K562 (cell line): ENCODE data around the gene BLVRA. TPM values are rescaled to one million over a fixed set of nuclear protein-coding genes. Genes with fewer than 3 reads are reported as not detected.

ENCODE experiments used
- CREBBP ChIP-seq: IDR thresholded peaks from one replicate; pipeline ENCODE4 v1.6.1; 2012; ENCODE audit warnings: low read depth, mild to moderate bottlenecking, control low read depth, inconsistent platforms, low read length
- HDAC6 ChIP-seq: IDR thresholded peaks from 2 replicates; pipeline ENCODE4 v1.6.1; 2012; ENCODE audit warnings: low read depth, mild to moderate bottlenecking, control low read depth, inconsistent platforms, low read length, moderate library complexity
- HEY1 ChIP-seq: fragments of 250-450 bp; sonication (Bioruptor Pico); IDR thresholded peaks from 2 replicates; pipeline ENCODE4 v1.5.0; 2020; ENCODE audit warnings: mild to moderate bottlenecking, moderate library complexity, borderline replicate concordance
- HNRNPLL ChIP-seq: fragments of 200-400 bp; formaldehyde crosslinking; IDR thresholded peaks from 2 replicates; pipeline ENCODE4 v1.6.1; 2017; ENCODE audit warnings: low read length, low read depth, mild to moderate bottlenecking; ENCODE audit not compliant: poor library complexity, severe bottlenecking
- HOXB6 ChIP-seq: fragments of 250-450 bp; sonication (Bioruptor Pico); IDR thresholded peaks from 2 replicates; pipeline ENCODE4 v1.5.1; 2022; ENCODE audit warnings: mild to moderate bottlenecking, borderline replicate concordance
- MAFK ChIP-seq: IDR thresholded peaks from 2 replicates; pipeline ENCODE4 v1.6.1; 2011; ENCODE audit warnings: low read length, improper control_type of control experiment
- MNT ChIP-seq, 2 experiments: fragments of 450-650 bp; conservative IDR thresholded peaks; 2 replicates each; pipeline ENCODE4 v1.6.1; 2017; ENCODE audit warnings: mild to moderate bottlenecking in 2 of 2, moderate library complexity in 2 of 2
- MYBL2 ChIP-seq, 2 experiments: fragments of 450-650 bp in 1 of 2; sonication (generic) in 1 of 2; formaldehyde crosslinking in 1 of 2; IDR thresholded peaks; 2 replicates each; pipeline versions ENCODE4 v1.6.1 to v1.8.1; 2017 to 2022; ENCODE audit warnings: borderline replicate concordance in 1 of 2, inconsistent platforms in 1 of 2, low read depth in 1 of 2, mild to moderate bottlenecking in 1 of 2, missing genetic modification reagents in 1 of 2, moderate library complexity in 1 of 2
- NFIC ChIP-seq: fragments of 450-650 bp; IDR thresholded peaks from 2 replicates; pipeline ENCODE4 v1.6.1; 2017; ENCODE audit warnings: mild to moderate bottlenecking, inconsistent platforms
- PHTF2 ChIP-seq: fragments of 250-450 bp; sonication (Bioruptor Pico); IDR thresholded peaks from 2 replicates; pipeline ENCODE4 v1.5.0; 2021; ENCODE audit warnings: mild to moderate bottlenecking
- POLR3A ChIP-seq: IDR thresholded peaks from 2 replicates; pipeline ENCODE4 v1.6.1; 2011; ENCODE audit warnings: borderline replicate concordance, mild to moderate bottlenecking, moderate library complexity; ENCODE audit not compliant: insufficient read length, insufficient read depth; ENCODE audit errors: extremely low read depth
- RBM39 ChIP-seq: fragments of 200-400 bp; formaldehyde crosslinking; optimal IDR thresholded peaks from 2 replicates; pipeline ENCODE3; 2018; ENCODE audit warnings: low read depth, low read length
- SOX6 ChIP-seq: fragments of 450-650 bp; IDR thresholded peaks from 2 replicates; pipeline ENCODE4 v1.6.1; 2014; ENCODE audit warnings: mild to moderate bottlenecking
- ZNF311 ChIP-seq: fragments of 250-450 bp; sonication (Bioruptor Pico); IDR thresholded peaks from 2 replicates; pipeline ENCODE4 v1.4.0; 2020; ENCODE audit warnings: mild to moderate bottlenecking, moderate library complexity
- ZNF511 ChIP-seq: sonication (generic); formaldehyde crosslinking; IDR thresholded peaks from 2 replicates; pipeline ENCODE4 v1.8.0; 2022; ENCODE audit warnings: mild to moderate bottlenecking, missing genetic modification reagents
- ZNF586 ChIP-seq: fragments of 450-650 bp; formaldehyde crosslinking; conservative IDR thresholded peaks from 2 replicates; pipeline ENCODE4 v1.4.0; 2020; ENCODE audit warnings: mild to moderate bottlenecking, moderate library complexity
- polyA plus RNA-seq, 8 experiments: library from polyadenylated mRNA; depleted of rRNA in 4 of 8; stranded (reverse) in 5 of 8; unstranded in 3 of 8; fragments of >200 nt; fragmentation: Nextera tagmentation in 2 of 8; fragmentation: Illumina TruSeq in 1 of 8; extraction: Ambion mirVana in 2 of 8; extraction: Trizol in 1 of 8; gene quantifications; 2 replicates each; pipeline versions ENCODE4 v1.2.1 to v1.2.3, GENCODE V29; 2011 to 2014; ENCODE audit warnings: inconsistent platforms in 1 of 8, missing spikeins in 1 of 8
- total RNA-seq, 7 experiments: library from RNA; depleted of rRNA in 6 of 7; stranded (reverse); fragments of >200 nt in 6 of 7; fragmentation: Illumina TruSeq in 2 of 7; extraction: Trizol in 2 of 7; gene quantifications; 2 replicates each; pipeline versions ENCODE4 v1.2.1 to v1.2.3, GENCODE V29; 2011 to 2021; ENCODE audit warnings: low replicate concordance in 1 of 7
- TF ChIP-seq, protein P1 (sequence below): fragments of 450-650 bp; IDR thresholded peaks from 2 replicates; pipeline ENCODE4 v1.6.1; 2016; ENCODE audit warnings: mild to moderate bottlenecking
- TF ChIP-seq, protein P2 (sequence below): fragments of 200-800 bp; sonication (Bioruptor generic); IDR thresholded peaks from 2 replicates; pipeline ENCODE4 v1.6.1; 2017; ENCODE audit warnings: missing genetic modification characterization, missing compliant biosample characterization

Gene BLVRA
- total and polyA plus RNA-seq, 9 of the 15 experiments (the other 6 are each of a cell fraction or from before 2014, with no cell fraction given): 48.5 to 147 (median 61.5) TPM

DNA sequence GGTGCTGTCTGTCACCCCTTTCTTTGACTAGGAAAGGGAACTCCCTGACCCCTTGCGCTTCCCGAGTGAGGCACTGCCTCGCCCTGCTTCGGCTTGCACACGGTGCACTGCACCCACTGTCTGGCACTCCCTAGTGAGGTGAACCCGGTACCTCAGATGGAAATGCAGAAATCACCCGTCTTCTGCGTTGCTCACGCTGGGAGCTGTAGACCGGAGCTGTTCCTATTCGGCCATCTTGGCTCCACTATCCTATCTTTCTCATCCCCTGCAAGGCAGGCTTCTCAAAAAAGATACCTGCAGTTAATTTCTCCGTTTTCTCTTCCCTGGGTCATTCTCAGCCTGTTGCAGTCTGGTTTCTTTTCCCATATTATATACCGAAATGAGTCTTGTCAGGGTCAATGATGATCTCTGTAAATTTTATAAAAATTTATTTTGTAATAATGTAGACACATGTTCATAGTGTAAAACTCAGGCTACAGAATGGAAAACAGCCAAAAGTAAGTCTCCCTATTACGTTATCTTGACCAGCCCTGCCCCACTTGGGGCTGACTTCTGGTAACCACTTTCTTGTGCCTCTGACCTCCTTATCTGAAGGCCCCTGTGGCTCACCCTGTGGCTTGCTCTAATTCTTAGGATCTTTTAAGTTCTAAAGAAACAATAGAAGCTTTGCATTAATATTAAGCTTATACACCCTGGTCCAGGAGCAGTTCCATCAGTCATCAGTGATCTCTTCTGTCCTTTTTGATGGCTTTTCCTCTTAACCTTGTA, 20.7 kb downstream of the BLVRA start (continued):
- TF ChIP-seq HDAC6 (no peak), ZNF586 (CRISPR knock-in tag) (no peak), PHTF2 (CRISPR knock-in tag) (no peak), SOX6 (peak; percentile 60), ZNF311 (CRISPR knock-in tag) (no peak), MNT (conservative IDR thresholded peaks at IDR 0.05) (peak in 1 of 2 experiments; percentile 13; a peak in 1 of 4 replicates), ZNF511 (CRISPR knock-in tag) (no peak), HEY1 (no peak), HNRNPLL (peak; percentile 24), HOXB6 (CRISPR knock-in tag) (no peak), NFIC (peak; percentile 72), MYBL2 (IDR thresholded peaks at IDR 0.05; ENCODE audit: low read depth) (no peak), MYBL2 (CRISPR knock-in tag; IDR thresholded peaks at IDR 0.05; ENCODE audit: borderline replicate concordance) (no peak), CREBBP (no peak), MAFK (no peak), RBM39 (no peak), POLR3A (no peak)
- TF ChIP-seq, protein P1, sequence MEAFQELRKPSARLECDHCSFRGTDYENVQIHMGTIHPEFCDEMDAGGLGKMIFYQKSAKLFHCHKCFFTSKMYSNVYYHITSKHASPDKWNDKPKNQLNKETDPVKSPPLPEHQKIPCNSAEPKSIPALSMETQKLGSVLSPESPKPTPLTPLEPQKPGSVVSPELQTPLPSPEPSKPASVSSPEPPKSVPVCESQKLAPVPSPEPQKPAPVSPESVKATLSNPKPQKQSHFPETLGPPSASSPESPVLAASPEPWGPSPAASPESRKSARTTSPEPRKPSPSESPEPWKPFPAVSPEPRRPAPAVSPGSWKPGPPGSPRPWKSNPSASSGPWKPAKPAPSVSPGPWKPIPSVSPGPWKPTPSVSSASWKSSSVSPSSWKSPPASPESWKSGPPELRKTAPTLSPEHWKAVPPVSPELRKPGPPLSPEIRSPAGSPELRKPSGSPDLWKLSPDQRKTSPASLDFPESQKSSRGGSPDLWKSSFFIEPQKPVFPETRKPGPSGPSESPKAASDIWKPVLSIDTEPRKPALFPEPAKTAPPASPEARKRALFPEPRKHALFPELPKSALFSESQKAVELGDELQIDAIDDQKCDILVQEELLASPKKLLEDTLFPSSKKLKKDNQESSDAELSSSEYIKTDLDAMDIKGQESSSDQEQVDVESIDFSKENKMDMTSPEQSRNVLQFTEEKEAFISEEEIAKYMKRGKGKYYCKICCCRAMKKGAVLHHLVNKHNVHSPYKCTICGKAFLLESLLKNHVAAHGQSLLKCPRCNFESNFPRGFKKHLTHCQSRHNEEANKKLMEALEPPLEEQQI: 0 out of 2 replicates have a peak, but pooled peaks have one; percentile 15
- TF ChIP-seq, protein P2, sequence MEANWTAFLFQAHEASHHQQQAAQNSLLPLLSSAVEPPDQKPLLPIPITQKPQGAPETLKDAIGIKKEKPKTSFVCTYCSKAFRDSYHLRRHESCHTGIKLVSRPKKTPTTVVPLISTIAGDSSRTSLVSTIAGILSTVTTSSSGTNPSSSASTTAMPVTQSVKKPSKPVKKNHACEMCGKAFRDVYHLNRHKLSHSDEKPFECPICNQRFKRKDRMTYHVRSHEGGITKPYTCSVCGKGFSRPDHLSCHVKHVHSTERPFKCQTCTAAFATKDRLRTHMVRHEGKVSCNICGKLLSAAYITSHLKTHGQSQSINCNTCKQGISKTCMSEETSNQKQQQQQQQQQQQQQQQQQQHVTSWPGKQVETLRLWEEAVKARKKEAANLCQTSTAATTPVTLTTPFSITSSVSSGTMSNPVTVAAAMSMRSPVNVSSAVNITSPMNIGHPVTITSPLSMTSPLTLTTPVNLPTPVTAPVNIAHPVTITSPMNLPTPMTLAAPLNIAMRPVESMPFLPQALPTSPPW (CRISPR knock-in tag): no peak; the same call in 1 of the 2 replicates
